Loucy (cell line): ENCODE data around the gene LY6G6D.

ENCODE experiments used
- H2AFZ ChIP-seq: fragments of 200-600 bp; sonication (generic); 2 replicates; pipeline ENCODE4 v1.6.0; 2016; ENCODE audit warnings: antibody characterized with exemption, mild to moderate bottlenecking, low read length, moderate library complexity
- H3F3A ChIP-seq: fragments of 200-600 bp; 2 replicates; pipeline ENCODE4 v1.6.0; 2016; ENCODE audit warnings: antibody characterized with exemption, low read depth, mild to moderate bottlenecking
- H3K27me3 ChIP-seq: fragments of 200-600 bp; sonication (generic); 2 replicates; pipeline ENCODE4 v1.6.1; 2014; ENCODE audit warnings: low read length, mild to moderate bottlenecking; ENCODE audit not compliant: insufficient read depth, poor library complexity, severe bottlenecking
- H3K36me3 ChIP-seq: fragments of 200-600 bp; sonication (generic); 2 replicates; pipeline ENCODE4 v1.6.1; 2016; ENCODE audit warnings: low read length; ENCODE audit not compliant: insufficient read depth
- H3K4me1 ChIP-seq: fragments of 200-600 bp; sonication (generic); 2 replicates; pipeline ENCODE4 v1.5.1; 2014; ENCODE audit warnings: low read length, mild to moderate bottlenecking; ENCODE audit not compliant: insufficient read depth, poor library complexity, severe bottlenecking
- H3K4me2 ChIP-seq: fragments of 200-600 bp; sonication (generic); 2 replicates; pipeline ENCODE4 v1.6.0; 2014; ENCODE audit warnings: antibody characterized with exemption, low read length, low read depth, mild to moderate bottlenecking; ENCODE audit not compliant: poor library complexity, severe bottlenecking
- H3K4me3 ChIP-seq: fragments of 200-600 bp; sonication (generic); 2 replicates; pipeline ENCODE4 v1.5.1; 2014; ENCODE audit warnings: low read length, mild to moderate bottlenecking, mixed read lengths; ENCODE audit not compliant: poor library complexity, severe bottlenecking
- H3K79me2 ChIP-seq: fragments of 200-600 bp; sonication (generic); 2 replicates; pipeline ENCODE4 v1.6.1; 2014; ENCODE audit warnings: low read length; ENCODE audit not compliant: insufficient read depth
- H3K9ac ChIP-seq: fragments of 200-600 bp; sonication (generic); 2 replicates; pipeline ENCODE4 v1.6.0; 2014; ENCODE audit warnings: mild to moderate bottlenecking, low read depth, low read length, moderate library complexity; ENCODE audit not compliant: poor library complexity, severe bottlenecking
- H3K9me2 ChIP-seq: fragments of 200-600 bp; sonication (generic); replicated peaks from 2 replicates; pipeline ENCODE4 v1.6.1; 2016; ENCODE audit warnings: low read depth, low read length, mixed read lengths
- H3K9me3 ChIP-seq: fragments of 200-600 bp; sonication (generic); 2 replicates; pipeline ENCODE4 v1.6.1; 2014; ENCODE audit warnings: mild to moderate bottlenecking, antibody characterized with exemption, low read length, low read depth; ENCODE audit not compliant: insufficient read depth
- H4K20me1 ChIP-seq: fragments of 200-600 bp; sonication (generic); 2 replicates; pipeline ENCODE4 v1.6.0; 2014; ENCODE audit warnings: antibody characterized with exemption, low read length, mild to moderate bottlenecking; ENCODE audit not compliant: insufficient read depth, poor library complexity, severe bottlenecking
- CTCF ChIP-seq: fragments of 200-600 bp; sonication (generic); conservative IDR thresholded peaks from 2 replicates; pipeline ENCODE4 v1.5.1; 2014; ENCODE audit warnings: mild to moderate bottlenecking, antibody characterized with exemption, low read length
- EZH2phosphoT487 ChIP-seq: fragments of 200-600 bp; IDR thresholded peaks from 2 replicates; pipeline ENCODE4 v1.6.1; 2018; ENCODE audit warnings: antibody characterized with exemption, mild to moderate bottlenecking, moderate library complexity, borderline replicate concordance

LY6G6D gene

GRCh38 chr6:31711233-31711632 lies 3.9 kb upstream of the LY6G6D start:
- Histone ChIP-seq H3K36me3 (no peaks in the 10 kb centered on the region), H3K4me3 (no peak overlapping the region), H3K27me3 (no peaks in the 10 kb centered on the region), H2AFZ (peak overlapping the region; percentile 47; the same call in 1 of the 2 replicates), H3K79me2 (no peaks in the 10 kb centered on the region), H3K9me2 (no peaks in the 10 kb centered on the region), H3K9ac (peak overlapping the region; percentile 37), H4K20me1 (no peaks in the 10 kb centered on the region), H3F3A (no peaks in the 10 kb centered on the region), H3K4me1 (peaks cover 40% of the 10 kb centered on the region), H3K9me3 (no peaks in the 10 kb centered on the region), H3K4me2 (peak overlapping the region; percentile 19)
- TF ChIP-seq CTCF (no peak), EZH2phosphoT487 (no peak)

GRCh38 chr6:31712296-31712695 lies 2.9 kb upstream of the LY6G6D start:
- TF ChIP-seq CTCF (peak; percentile 59), EZH2phosphoT487 (no peak)
- H3K4me3 ChIP-seq, result no peak overlapping the region
- no peak overlapping the region for H2AFZ ChIP-seq
- H3K4me2 ChIP-seq, result no peak overlapping the region
- H3K9me3 ChIP-seq, result no peaks in the 10 kb centered on the region
- H3K27me3 ChIP-seq, result no peaks in the 10 kb centered on the region
- no peaks in the 10 kb centered on the region for H3K36me3 ChIP-seq
- peaks cover 40% of the 10 kb centered on the region for H3K4me1 ChIP-seq
- H3K79me2 ChIP-seq, result no peaks in the 10 kb centered on the region
- no peaks in the 10 kb centered on the region for H3K9me2 ChIP-seq
- no peaks in the 10 kb centered on the region for H3F3A ChIP-seq
- no peaks in the 10 kb centered on the region for H4K20me1 ChIP-seq
- H3K9ac ChIP-seq, result peak overlapping the region; percentile 3

- H3K4me2 ChIP-seq, result no peak overlapping the region
- no peak overlapping the region for H2AFZ ChIP-seq
- no peak for TF ChIP-seq CTCF
- TF ChIP-seq EZH2phosphoT487, result no peak
- peaks cover 40% of the 10 kb centered on the region for H3K4me1 ChIP-seq
- H3K79me2 ChIP-seq, result no peaks in the 10 kb centered on the region
- H3K4me3 ChIP-seq, result no peak overlapping the region
- H4K20me1 ChIP-seq, result no peaks in the 10 kb centered on the region
- no peaks in the 10 kb centered on the region for H3F3A ChIP-seq
- H3K9me2 ChIP-seq, result no peaks in the 10 kb centered on the region
- H3K9me3 ChIP-seq, result no peaks in the 10 kb centered on the region
- H3K27me3 ChIP-seq, result no peaks in the 10 kb centered on the region
- H3K9ac ChIP-seq, result peak overlapping the region; percentile 52
- H3K36me3 ChIP-seq, result no peaks in the 10 kb centered on the region
Observed at GRCh38 chr6:31713465-31713864, 1.7 kb upstream of the LY6G6D start.
